MM.1S (cell line): ENCODE measurements around the gene SUGP2.
"Not testable (repeated sequence)": the region's sequence is repeated elsewhere in the genome, so short reads cannot be mapped to it uniquely, and the experiment has no call there.

Experiments used
- DNase-seq: peaks from one replicate; pipeline ENCODE4 v3.0.0-alpha.2; 2015
- H2AFZ ChIP-seq: fragments of 300-600 bp; sonication (generic); 2 replicates; pipeline ENCODE4 v1.6.0; 2016; ENCODE audit warnings: antibody characterized with exemption, low read length
- H3F3A ChIP-seq: fragments of 300-600 bp; sonication (generic); 2 replicates; pipeline ENCODE4 v1.6.1; 2016; ENCODE audit warnings: mild to moderate bottlenecking, antibody characterized with exemption, low read length, moderate library complexity, mixed read lengths; ENCODE audit not compliant: insufficient read depth
- H3K27ac ChIP-seq: fragments of 300-600 bp; sonication (generic); 2 replicates; pipeline ENCODE4 v1.5.1; 2016; ENCODE audit warnings: mild to moderate bottlenecking, low read length
- H3K27me3 ChIP-seq: fragments of 300-600 bp; sonication (generic); replicated peaks from 2 replicates; pipeline ENCODE4 v1.6.0; 2016; ENCODE audit warnings: low read length; ENCODE audit not compliant: insufficient read depth
- H3K36me3 ChIP-seq: fragments of 300-600 bp; sonication (generic); replicated peaks from 2 replicates; pipeline ENCODE4 v1.6.1; 2016; ENCODE audit warnings: mild to moderate bottlenecking, low read length, mixed read lengths; ENCODE audit not compliant: insufficient read depth
- H3K4me1 ChIP-seq: fragments of 300-600 bp; sonication (generic); 2 replicates; pipeline ENCODE4 v1.6.1; 2016; ENCODE audit warnings: low read length, mixed read lengths
- H3K4me2 ChIP-seq: fragments of 300-600 bp; sonication (generic); 2 replicates; pipeline ENCODE4 v1.6.0; 2016; ENCODE audit warnings: low read depth, low read length
- H3K4me3 ChIP-seq: fragments of 300-600 bp; sonication (generic); 2 replicates; pipeline ENCODE4 v1.5.1; 2016; ENCODE audit warnings: low read length, mixed read lengths
- H3K79me2 ChIP-seq: fragments of 300-600 bp; sonication (generic); 2 replicates; pipeline ENCODE4 v1.6.1; 2016; ENCODE audit warnings: mixed run types, low read length, mixed read lengths
- H3K9ac ChIP-seq: fragments of 300-600 bp; sonication (generic); 2 replicates; pipeline ENCODE4 v1.6.1; 2016; ENCODE audit warnings: low read length, mixed read lengths
- H3K9me2 ChIP-seq: fragments of 300-600 bp; sonication (generic); replicated peaks from 2 replicates; pipeline ENCODE4 v1.6.1; 2016; ENCODE audit warnings: mild to moderate bottlenecking, low read length, mixed read lengths; ENCODE audit not compliant: insufficient read depth
- H3K9me3 ChIP-seq: fragments of 300-600 bp; sonication (generic); replicated peaks from 2 replicates; pipeline ENCODE4 v1.6.1; 2016; ENCODE audit warnings: mild to moderate bottlenecking, low read length, mixed read lengths; ENCODE audit not compliant: insufficient read depth
- H4K20me1 ChIP-seq: fragments of 300-600 bp; sonication (generic); 2 replicates; pipeline ENCODE4 v1.6.1; 2016; ENCODE audit warnings: mild to moderate bottlenecking, low read length, moderate library complexity, mixed read lengths; ENCODE audit not compliant: insufficient read depth
- CTCF ChIP-seq: fragments of 300-600 bp; sonication (generic); IDR thresholded peaks from 2 replicates; pipeline ENCODE4 v1.5.1; 2016; ENCODE audit warnings: antibody characterized with exemption, low read length, mixed read lengths
- EZH2 ChIP-seq: fragments of 300-600 bp; sonication (generic); optimal IDR thresholded peaks from 2 replicates; pipeline ENCODE3; 2017; ENCODE audit warnings: low read depth, mild to moderate bottlenecking, antibody characterized with exemption, low read length, mixed read lengths
- EZH2phosphoT487 ChIP-seq: fragments of 300-600 bp; sonication (generic); IDR thresholded peaks from 2 replicates; pipeline ENCODE4 v1.6.1; 2018; ENCODE audit warnings: antibody characterized with exemption, low read length

SUGP2 gene

GRCh38 chr19:18960370-18960769 is 72.9 kb downstream of the SUGP2 start:
- Histone ChIP-seq H3K9ac (no peak overlapping the region), H3F3A (no peaks in the 10 kb centered on the region), H3K4me1 (no peaks in the 10 kb centered on the region), H4K20me1 (no peaks in the 10 kb centered on the region), H3K4me2 (no peak overlapping the region), H2AFZ (no peak overlapping the region), H3K9me3 (no peaks in the 10 kb centered on the region), H3K79me2 (no peaks in the 10 kb centered on the region), H3K9me2 (no peaks in the 10 kb centered on the region), H3K27me3 (no peaks in the 10 kb centered on the region), H3K27ac (no peak overlapping the region), H3K36me3 (no peaks in the 10 kb centered on the region), H3K4me3 (no peak overlapping the region)
- DNase-seq: no peak
- TF ChIP-seq EZH2phosphoT487: no peak
- no peak for TF ChIP-seq EZH2
- TF ChIP-seq CTCF: no peak

DNA sequence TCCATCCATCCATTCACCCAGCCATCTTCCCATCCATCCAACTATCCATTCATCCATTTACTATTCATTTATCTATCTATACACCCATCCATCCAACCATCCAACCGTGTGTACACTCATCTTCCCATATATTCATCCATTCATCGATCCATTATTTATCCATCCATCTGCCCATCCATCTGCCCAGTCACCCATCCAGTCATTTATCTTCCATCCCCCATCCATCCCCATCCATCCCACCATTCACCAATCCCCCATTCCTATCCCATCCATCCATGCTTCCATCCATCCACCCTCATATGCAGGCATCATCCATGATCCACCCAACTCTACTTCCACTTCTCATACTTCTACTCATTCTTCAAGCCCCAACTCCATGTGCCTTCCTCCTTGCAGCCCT is 78.3 kb downstream of the SUGP2 start:
- H3K9me3 ChIP-seq: no peaks in the 10 kb centered on the region
- H3K36me3 ChIP-seq: no peaks in the 10 kb centered on the region
- H3K9ac ChIP-seq: no peak overlapping the region
- no peak overlapping the region for H3K27ac ChIP-seq
- H4K20me1 ChIP-seq: no peaks in the 10 kb centered on the region
- H3K9me2 ChIP-seq: no peaks in the 10 kb centered on the region
- TF ChIP-seq CTCF (no peak), EZH2phosphoT487 (no peak), EZH2 (no peak)
- no peak overlapping the region for H3K4me3 ChIP-seq
- DNase-seq: no peak
- H3K27me3 ChIP-seq: no peaks in the 10 kb centered on the region
- peaks cover 6% of the 10 kb centered on the region for H3K4me1 ChIP-seq
- H3K79me2 ChIP-seq: no peaks in the 10 kb centered on the region
- no peak overlapping the region for H2AFZ ChIP-seq
- no peak overlapping the region for H3K4me2 ChIP-seq
- no peaks in the 10 kb centered on the region for H3F3A ChIP-seq

GRCh38 chr19:18954094-18954493 is 79.2 kb downstream of the SUGP2 start:
- no peaks in the 10 kb centered on the region for H3K79me2 ChIP-seq
- H3K9ac ChIP-seq: no peak overlapping the region
- H3K36me3 ChIP-seq: no peaks in the 10 kb centered on the region
- no peaks in the 10 kb centered on the region for H3K9me2 ChIP-seq
- no peaks in the 10 kb centered on the region for H3K9me3 ChIP-seq
- no peaks in the 10 kb centered on the region for H3K27me3 ChIP-seq
- no peaks in the 10 kb centered on the region for H4K20me1 ChIP-seq
- no peak overlapping the region for H3K4me2 ChIP-seq
- H3K4me3 ChIP-seq: no peak overlapping the region
- no peak overlapping the region for H2AFZ ChIP-seq
- H3K4me1 ChIP-seq: peaks cover 13% of the 10 kb centered on the region
- TF ChIP-seq EZH2 (no peak), CTCF (no peak), EZH2phosphoT487 (no peak)
- no peak for DNase-seq
- peaks cover 6% of the 10 kb centered on the region for H3F3A ChIP-seq
- no peak overlapping the region for H3K27ac ChIP-seq

GRCh38 chr19:18952364-18953003 is 80.8 kb downstream of the SUGP2 start:
- not testable (repeated sequence) for H3K36me3 ChIP-seq, H3K4me3 ChIP-seq, H3K27ac ChIP-seq, H3K9me2 ChIP-seq, H3K4me2 ChIP-seq, H2AFZ ChIP-seq, DNase-seq, H3K9me3 ChIP-seq, H4K20me1 ChIP-seq, H3K9ac ChIP-seq, H3K79me2 ChIP-seq, H3K27me3 ChIP-seq
- peaks cover 29% of the 10 kb centered on the region for H3K4me1 ChIP-seq
- H3F3A ChIP-seq: peaks cover 23% of the 10 kb centered on the region
